Upper lobe of left lung (tissue), 6 donors: ENCODE results near the gene PAK6. TPM values are rescaled to one million over a fixed set of nuclear protein-coding genes. Genes with fewer than 3 reads are reported as not detected.
A peak's percentile ranks its signal among the peaks of the same experiment; 100 is the strongest.

Experiments used
- ATAC-seq, 2 donors: fragments of 200-7000 bp; cut with Tn5 transposase; one replicate each; pipeline ENCODE4 v1.9.1; 2022; ENCODE audit warnings: mild to moderate bottlenecking in 2 of 2, moderate library complexity in 2 of 2; ENCODE audit not compliant: low FRiP score in 2 of 2
- DNase-seq, 2 donors: peaks; one replicate each; pipeline ENCODE4 v3.0.0-alpha.2; 2019 to 2020
- H3K27ac ChIP-seq, 4 donors: fragments of 200-600 bp; sonication (generic); one replicate each; pipeline ENCODE4 v1.5.1; 2016 to 2019
- H3K27me3 ChIP-seq, 4 donors: fragments of 200-600 bp; sonication (generic); one replicate each; pipeline ENCODE4 v1.5.1; 2017 to 2019
- H3K36me3 ChIP-seq, 4 donors: fragments of 200-600 bp; sonication (generic); one replicate each; pipeline ENCODE4 v1.5.1; 2016 to 2019
- H3K4me1 ChIP-seq, 4 donors: fragments of 200-600 bp; sonication (generic); one replicate each; pipeline ENCODE4 v1.5.1; 2018 to 2019
- H3K4me3 ChIP-seq, 4 donors: fragments of 200-600 bp; sonication (generic); one replicate each; pipeline ENCODE4 v1.5.1; 2017 to 2019; ENCODE audit warnings: mild to moderate bottlenecking in 2 of 4, moderate library complexity in 1 of 4
- H3K9me3 ChIP-seq, 4 donors: fragments of 200-600 bp; sonication (generic); one replicate each; pipeline ENCODE4 v1.5.1; 2018 to 2019
- EP300 ChIP-seq, 4 donors: sonication (generic); formaldehyde crosslinking; IDR thresholded peaks; one replicate each; pipeline ENCODE4 v1.5.1; 2017; ENCODE audit warnings: antibody characterized with exemption in 4 of 4, control low read depth in 2 of 4
- POLR2A ChIP-seq, 4 donors: fragments of 450-650 bp; IDR thresholded peaks; one replicate each; pipeline ENCODE4 v1.5.1; 2016 to 2017; ENCODE audit warnings: antibody characterized with exemption in 4 of 4, mild to moderate bottlenecking in 2 of 4
- POLR2AphosphoS5 ChIP-seq, 2 donors: sonication (generic); formaldehyde crosslinking; IDR thresholded peaks; one replicate each; pipeline ENCODE4 v1.5.1; 2017; ENCODE audit warnings: antibody characterized with exemption in 2 of 2
- WGBS, 2 donors: methylation state at CpG; one replicate each; pipeline ENCODE4 v1.1.5; 2017 to 2018; 5-methylcytosine and 5-hydroxymethylcytosine counted together
- total RNA-seq, 6 donors: library from RNA; depleted of rRNA in 4 of 6; stranded (reverse); fragments of >200 nt in 4 of 6; gene quantifications; one replicate each; pipeline versions ENCODE4 v1.1.0 to v1.2.1, GENCODE V29; 2016 to 2021
- TF ChIP-seq, protein P1 (sequence below), 6 experiments: fragments of 450-650 bp in 4 of 6; fragments of 200-600 bp in 2 of 6; sonication (generic) in 2 of 6; IDR thresholded peaks; one replicate each; pipeline ENCODE4 v1.5.1; 2016 to 2019; ENCODE audit warnings: antibody characterized with exemption in 6 of 6
- donor health status: DM: no; HTN: no; CAD: no; lungs with moderate emphysema.
- donor health status: DM: no; HTN: yes; CAD: no; lungs with severe emphysema.

PAK6 gene
- total RNA-seq, 6 donors from 2014 or later: 4.5 to 23.4 (median 15.0) TPM

- H3K4me1 ChIP-seq: peaks cover 18 to 30% (median 22%) of the 10 kb centered on the region in 4 donors
- H3K4me3 ChIP-seq: no peak overlapping the region
- 91 to 97% methylated on average over 8 of the region's 8 CpGs for WGBS, 2 donors
- no peak overlapping the region for H3K27ac ChIP-seq
- H3K9me3 ChIP-seq: no peaks in the 10 kb centered on the region
- H3K36me3 ChIP-seq: no peaks in the 10 kb centered on the region
- DNase-seq (no peak), ATAC-seq (no peak)
- TF ChIP-seq EP300 (IDR thresholded peaks at IDR 0.05) (no peak), POLR2A (IDR thresholded peaks at IDR 0.05) (no peak), POLR2AphosphoS5 (IDR thresholded peaks at IDR 0.05) (no peak)
- TF ChIP-seq, protein P1, sequence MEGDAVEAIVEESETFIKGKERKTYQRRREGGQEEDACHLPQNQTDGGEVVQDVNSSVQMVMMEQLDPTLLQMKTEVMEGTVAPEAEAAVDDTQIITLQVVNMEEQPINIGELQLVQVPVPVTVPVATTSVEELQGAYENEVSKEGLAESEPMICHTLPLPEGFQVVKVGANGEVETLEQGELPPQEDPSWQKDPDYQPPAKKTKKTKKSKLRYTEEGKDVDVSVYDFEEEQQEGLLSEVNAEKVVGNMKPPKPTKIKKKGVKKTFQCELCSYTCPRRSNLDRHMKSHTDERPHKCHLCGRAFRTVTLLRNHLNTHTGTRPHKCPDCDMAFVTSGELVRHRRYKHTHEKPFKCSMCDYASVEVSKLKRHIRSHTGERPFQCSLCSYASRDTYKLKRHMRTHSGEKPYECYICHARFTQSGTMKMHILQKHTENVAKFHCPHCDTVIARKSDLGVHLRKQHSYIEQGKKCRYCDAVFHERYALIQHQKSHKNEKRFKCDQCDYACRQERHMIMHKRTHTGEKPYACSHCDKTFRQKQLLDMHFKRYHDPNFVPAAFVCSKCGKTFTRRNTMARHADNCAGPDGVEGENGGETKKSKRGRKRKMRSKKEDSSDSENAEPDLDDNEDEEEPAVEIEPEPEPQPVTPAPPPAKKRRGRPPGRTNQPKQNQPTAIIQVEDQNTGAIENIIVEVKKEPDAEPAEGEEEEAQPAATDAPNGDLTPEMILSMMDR (IDR thresholded peaks at IDR 0.05): no peak
- peaks cover 0 to 13% (median 0%) of the 10 kb centered on the region in 4 donors for H3K27me3 ChIP-seq
Measured at GRCh38 chr15:40250304-40250656, 11.4 kb downstream of the PAK6 start.

DNA sequence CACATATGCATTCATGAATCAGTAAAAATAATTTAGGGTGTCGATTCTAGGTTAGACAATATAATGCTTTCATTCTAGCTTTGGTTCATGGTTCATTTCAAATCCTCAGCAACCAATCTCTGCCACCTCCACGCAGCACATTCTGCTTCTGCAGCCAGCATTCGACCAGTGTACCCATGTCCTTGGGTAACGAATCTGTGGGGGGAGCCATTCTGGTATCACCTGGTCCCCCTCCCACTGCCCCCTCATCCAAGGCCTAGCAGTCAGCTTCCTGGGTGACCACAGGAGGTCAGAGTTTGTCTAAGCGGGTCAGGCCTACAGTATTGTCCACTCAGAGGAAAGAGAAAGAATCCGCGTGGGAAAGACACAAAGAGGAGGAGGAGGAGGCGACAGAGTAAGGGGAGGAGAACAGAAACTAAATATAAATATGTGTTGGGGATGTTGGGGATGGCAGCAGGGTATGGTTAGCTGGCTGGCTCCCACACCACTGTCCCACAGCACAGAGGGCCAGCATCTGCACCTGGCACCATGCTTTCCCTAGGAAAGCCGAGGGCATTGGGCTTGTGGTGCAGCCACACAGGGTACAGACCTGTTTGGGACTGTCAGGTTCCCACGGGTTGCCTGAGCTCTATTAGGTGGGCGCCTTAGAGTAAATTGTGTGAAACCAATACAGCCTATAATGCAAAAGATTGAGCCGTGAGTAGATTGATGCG lies 12.1 kb downstream of the PAK6 start:
- no peak overlapping the region for H3K4me3 ChIP-seq
- peaks cover 0 to 13% (median 0%) of the 10 kb centered on the region in 4 donors for H3K27me3 ChIP-seq
- no peak for TF ChIP-seq POLR2A (IDR thresholded peaks at IDR 0.05)
- no peak for TF ChIP-seq POLR2AphosphoS5 (IDR thresholded peaks at IDR 0.05)
- no peak for TF ChIP-seq EP300 (IDR thresholded peaks at IDR 0.05)
- TF ChIP-seq, protein P1 (IDR thresholded peaks at IDR 0.05): no peak
- H3K36me3 ChIP-seq: no peaks in the 10 kb centered on the region
- 92 to 96% methylated on average over 13 of the region's 13 CpGs for WGBS, 2 donors
- peaks cover 18 to 30% (median 19%) of the 10 kb centered on the region in 4 donors for H3K4me1 ChIP-seq
- DNase-seq: no peak
- no peak for ATAC-seq
- no peaks in the 10 kb centered on the region for H3K9me3 ChIP-seq
- no peak overlapping the region for H3K27ac ChIP-seq

DNA sequence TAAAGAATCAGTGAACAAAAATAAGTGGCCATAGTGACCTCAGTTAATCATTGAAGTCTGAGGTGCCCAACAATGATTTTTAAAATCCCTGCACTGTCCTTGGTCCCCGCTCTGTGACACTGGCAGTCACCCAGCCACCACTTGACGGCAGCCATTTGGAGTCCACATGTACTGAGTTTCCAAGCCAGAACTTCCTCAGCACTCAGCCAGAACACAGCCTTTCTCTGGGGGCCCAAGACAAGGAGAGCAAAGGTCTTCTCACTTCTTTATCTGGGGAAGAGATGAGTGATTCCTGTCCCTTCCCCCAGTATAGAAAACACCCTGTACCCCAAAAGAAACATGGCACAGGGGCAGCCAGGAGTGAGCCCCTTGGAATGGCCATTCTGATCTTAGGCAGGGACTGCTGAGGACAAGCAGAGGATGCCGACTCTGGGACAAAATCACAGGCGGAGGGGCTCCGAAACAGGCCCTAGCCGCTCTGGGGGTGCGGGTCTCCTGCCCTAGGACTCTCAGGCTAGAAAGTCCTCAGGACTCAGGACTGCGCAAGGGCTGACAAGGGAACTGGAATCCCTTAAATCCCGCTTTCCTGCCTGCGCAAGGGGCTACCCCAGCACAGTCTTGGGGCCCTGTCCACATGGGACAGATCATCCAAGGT lies 12.8 kb downstream of the PAK6 start:
- no peak for DNase-seq
- no peak for ATAC-seq
- peaks cover 18 to 30% (median 19%) of the 10 kb centered on the region in 4 donors for H3K4me1 ChIP-seq
- peak overlapping the region in 2 of 4 donors; percentile 70 to 71 for H3K4me3 ChIP-seq
- H3K27ac ChIP-seq: peak overlapping the region in 1 of 4 donors; percentile 54
- 91 to 94% methylated on average over 5 to 10 of the region's 10 CpGs for WGBS, 2 donors
- no peaks in the 10 kb centered on the region for H3K36me3 ChIP-seq
- peaks cover 0 to 13% (median 0%) of the 10 kb centered on the region in 4 donors for H3K27me3 ChIP-seq
- H3K9me3 ChIP-seq: no peaks in the 10 kb centered on the region
- TF ChIP-seq POLR2A (IDR thresholded peaks at IDR 0.05): no peak
- TF ChIP-seq, protein P1 (IDR thresholded peaks at IDR 0.05): no peak
- TF ChIP-seq EP300 (IDR thresholded peaks at IDR 0.05): no peak
- no peak for TF ChIP-seq POLR2AphosphoS5 (IDR thresholded peaks at IDR 0.05)

DNA sequence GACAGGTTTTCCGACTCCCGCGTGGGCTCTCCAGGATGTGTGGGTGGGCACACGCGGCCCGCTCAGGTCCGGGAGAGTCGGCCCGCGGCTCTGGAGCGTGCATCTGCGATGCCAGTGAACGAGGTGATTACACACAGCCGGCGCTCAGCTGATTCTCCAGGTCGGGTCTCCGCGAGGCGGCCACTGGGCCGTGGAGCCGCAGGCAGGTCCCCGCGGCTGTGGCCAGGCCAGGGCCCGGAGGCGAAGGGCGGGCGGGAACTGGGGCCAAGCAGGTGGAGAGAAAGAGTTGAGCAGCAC lies 13.2 kb downstream of the PAK6 start:
- WGBS, 2 donors: 67 to 70% methylated on average over 16 to 17 of the region's 27 CpGs
- H3K9me3 ChIP-seq: no peaks in the 10 kb centered on the region
- H3K4me3 ChIP-seq: peak overlapping the region in 3 of 4 donors; percentile 46 to 71 (median 70)
- ATAC-seq: peak in 1 of 2 donors; percentile 6
- H3K27ac ChIP-seq: peak overlapping the region in 2 of 4 donors; percentile 54 to 64
- TF ChIP-seq POLR2AphosphoS5 (IDR thresholded peaks at IDR 0.05): no peak
- TF ChIP-seq EP300 (IDR thresholded peaks at IDR 0.05): no peak
- TF ChIP-seq POLR2A (IDR thresholded peaks at IDR 0.05): no peak
- TF ChIP-seq, protein P1 (IDR thresholded peaks at IDR 0.05): no peak
- no peak for DNase-seq
- peaks cover 18 to 30% (median 19%) of the 10 kb centered on the region in 4 donors for H3K4me1 ChIP-seq
- peaks cover 0 to 13% (median 0%) of the 10 kb centered on the region in 4 donors for H3K27me3 ChIP-seq
- H3K36me3 ChIP-seq: no peaks in the 10 kb centered on the region
